T-helper 2 cell (primary cell): Measurements from ENCODE around the gene ACO2.

Source experiments
- DNase-seq, 5 experiments: peaks; one replicate each; pipeline versions ENCODE4 v3.0.0 to v3.0.0-alpha.2; 2012 to 2022

The ACO2 gene

GRCh38 chr22:41524809-41525449 lies 56.0 kb downstream of the ACO2 start:
- DNase-seq = peak in 4 of 5 experiments; percentile 26 to 85 (median 48)

GRCh38 chr22:41525450-41526225 lies 56.7 kb downstream of the ACO2 start:
- DNase-seq = no peak

GRCh38 chr22:41526226-41526829 lies 57.4 kb downstream of the ACO2 start:
- no peak for DNase-seq

GRCh38 chr22:41526830-41527799 lies 58.2 kb downstream of the ACO2 start:
- DNase-seq = peak; percentile 43 to 64 (median 55)

GRCh38 chr22:41528132-41528766 lies 59.3 kb downstream of the ACO2 start:
- DNase-seq = no peak

- no peak for DNase-seq
Measured at GRCh38 chr22:41528938-41529561, 60.1 kb downstream of the ACO2 start.

GRCh38 chr22:41530890-41531714 lies 62.2 kb downstream of the ACO2 start:
- DNase-seq = no peak

- DNase-seq = no peak
Measured at GRCh38 chr22:41531715-41532477, 63.0 kb downstream of the ACO2 start.

- DNase-seq = peak; percentile 38 to 66 (median 47)
Measured at GRCh38 chr22:41532908-41533825, 64.2 kb downstream of the ACO2 start.

GRCh38 chr22:41534219-41534618 lies 65.3 kb downstream of the ACO2 start:
- DNase-seq = no peak

- no peak for DNase-seq
Measured at GRCh38 chr22:41535244-41535643, 66.3 kb downstream of the ACO2 start.

- DNase-seq = no peak
Measured at GRCh38 chr22:41537203-41537602, 68.3 kb downstream of the ACO2 start.

- no peak for DNase-seq
Measured at GRCh38 chr22:41538583-41538982, 69.7 kb downstream of the ACO2 start.

- DNase-seq = no peak
Measured at GRCh38 chr22:41539146-41540005, 70.5 kb downstream of the ACO2 start.

GRCh38 chr22:41540006-41540315 lies 71.0 kb downstream of the ACO2 start:
- DNase-seq = no peak

- no peak for DNase-seq
Measured at GRCh38 chr22:41540365-41540764, 71.4 kb downstream of the ACO2 start.

GRCh38 chr22:41541484-41541883 lies 72.6 kb downstream of the ACO2 start:
- no peak for DNase-seq

GRCh38 chr22:41542224-41542623 lies 73.3 kb downstream of the ACO2 start:
- no peak for DNase-seq
